Skeletal muscle satellite cell (primary cell): ENCODE results near the gene HDGFL3. TPM values are rescaled to one million over a fixed set of nuclear protein-coding genes. Genes with fewer than 3 reads are reported as not detected.
"Not testable (repeated sequence)": the region's sequence is repeated elsewhere in the genome, so short reads cannot be mapped to it uniquely, and the experiment has no call there.

Experiments
- H3K27me3 ChIP-seq: 2 replicates; pipeline ENCODE4 v1.7.0; 2013; ENCODE audit warnings: low read length; ENCODE audit not compliant: control insufficient read depth, insufficient read depth
- H3K36me3 ChIP-seq: 2 replicates; pipeline ENCODE4 v1.7.0; 2013; ENCODE audit warnings: mild to moderate bottlenecking, control low read depth, low read length; ENCODE audit not compliant: insufficient read depth
- H3K4me1 ChIP-seq: 2 replicates; pipeline ENCODE4 v1.7.0; 2013; ENCODE audit warnings: low read length; ENCODE audit not compliant: control insufficient read depth, insufficient read depth
- H3K4me2 ChIP-seq: 2 replicates; pipeline ENCODE4 v1.7.0; 2013; ENCODE audit warnings: mild to moderate bottlenecking, low read length
- H3K4me3 ChIP-seq: 2 replicates; pipeline ENCODE4 v1.7.0; 2013; ENCODE audit warnings: low read length
- H3K9ac ChIP-seq: 2 replicates; pipeline ENCODE4 v1.7.0; 2013; ENCODE audit warnings: mild to moderate bottlenecking, low read depth, low read length, moderate library complexity
- H3K9me3 ChIP-seq: replicated peaks from 2 replicates; pipeline ENCODE4 v1.7.0; 2013; ENCODE audit warnings: mild to moderate bottlenecking, control low read depth, low read length
- total RNA-seq: library from RNA; depleted of rRNA; stranded (reverse); fragments of >200 nt; gene quantifications from 2 replicates; pipeline ENCODE4 v1.2.3, GENCODE V29; 2012; rRNA removed

Gene HDGFL3
- 16.4 and 30.2 TPM in 2 replicates for total RNA-seq

DNA sequence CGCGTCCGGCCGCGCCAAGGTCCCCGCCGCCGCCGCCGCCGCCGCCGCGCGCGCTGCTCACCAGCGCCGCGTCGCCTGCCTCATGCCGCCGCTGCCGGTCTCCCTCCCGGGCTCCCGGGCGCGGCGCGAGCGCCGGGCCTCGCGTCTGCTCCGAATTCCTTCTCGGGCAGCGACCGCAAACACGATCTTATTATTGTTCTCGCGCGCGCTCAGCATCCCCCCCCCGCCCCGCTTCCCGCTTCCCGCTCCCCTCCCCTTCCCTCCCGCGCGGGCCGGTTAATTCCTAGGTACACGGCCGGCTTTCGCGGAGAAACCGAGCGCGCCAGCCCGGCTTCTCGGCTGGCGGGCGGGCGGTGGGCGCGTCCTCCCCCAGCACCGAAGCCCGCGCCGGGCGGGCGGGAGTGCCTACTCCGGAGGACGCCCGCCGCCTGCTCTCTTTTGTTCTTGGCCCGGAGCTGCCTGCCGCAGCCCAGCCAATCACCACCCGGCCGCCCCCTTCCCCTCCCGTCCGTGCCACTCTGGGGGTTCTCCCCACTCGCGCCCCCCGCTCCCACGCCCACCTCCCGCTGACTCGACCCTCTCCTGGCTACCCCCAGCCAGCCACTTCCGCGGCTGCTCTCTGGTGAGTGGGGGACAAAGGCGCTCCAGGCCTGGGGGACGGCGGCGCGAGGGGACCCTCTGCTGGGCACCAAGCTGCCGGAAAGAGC is at the start of gene HDGFL3:
TSS of gene HDGFL3 (minus strand) at position 164 of the 707 bp plus-strand sequence. CDS start 409 bp downstream, outside the sequence.
- H3K4me1 ChIP-seq = peaks cover 12% of the 10 kb centered on the region
- no peaks in the 10 kb centered on the region for H3K9me3 ChIP-seq
- H3K4me3 ChIP-seq = peak within 1 kb of the TSS; percentile 75
- no peaks in the 10 kb centered on the region for H3K27me3 ChIP-seq
- no peaks in the 10 kb centered on the region for H3K36me3 ChIP-seq
- H3K9ac ChIP-seq = peak within 1 kb of the TSS; percentile 91
- peak within 1 kb of the TSS; percentile 88 for H3K4me2 ChIP-seq

DNA sequence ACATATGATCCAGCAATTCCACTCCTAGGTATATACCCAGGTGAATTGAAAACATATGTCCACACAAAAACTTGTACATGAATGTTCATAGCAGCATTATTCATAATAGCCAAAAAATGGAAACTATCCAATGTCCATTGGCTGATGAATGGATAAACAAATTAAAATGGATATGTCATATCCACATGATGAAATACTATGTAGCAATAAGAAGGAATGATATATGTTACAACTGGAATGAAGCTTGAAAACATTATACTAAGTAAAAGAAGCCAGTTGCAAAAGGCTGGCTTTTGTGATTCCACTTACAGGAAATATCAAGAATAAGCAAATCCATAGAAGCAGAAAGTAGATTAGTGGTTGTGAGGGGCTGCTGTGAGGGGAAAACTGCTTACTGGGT is 43.2 kb upstream of the HDGFL3 start:
- peaks cover 11% of the 10 kb centered on the region for H3K27me3 ChIP-seq
- H3K4me3 ChIP-seq = no peak overlapping the region
- no peak overlapping the region for H3K9ac ChIP-seq
- peaks cover 9% of the 10 kb centered on the region for H3K36me3 ChIP-seq
- no peaks in the 10 kb centered on the region for H3K9me3 ChIP-seq
- peak overlapping the region; percentile 31 for H3K4me2 ChIP-seq
- peaks cover 3% of the 10 kb centered on the region for H3K4me1 ChIP-seq

DNA sequence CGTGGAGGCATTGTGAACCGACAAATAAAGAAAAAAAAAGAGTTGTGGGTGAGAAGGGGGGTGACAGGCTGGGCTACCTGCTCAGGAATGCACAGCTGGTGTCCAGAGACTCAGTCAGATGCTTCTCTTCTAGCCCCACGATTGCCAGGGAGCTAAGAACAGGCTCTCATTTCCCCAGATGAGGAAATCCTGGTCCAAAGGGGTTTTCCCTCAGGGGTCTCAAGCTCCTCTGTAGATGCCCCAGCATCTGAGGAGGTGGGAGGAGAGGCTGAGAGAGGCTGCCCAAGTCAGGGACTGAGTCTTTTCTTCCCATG is 41.4 kb upstream of the HDGFL3 start:
- H3K4me1 ChIP-seq = peaks cover 3% of the 10 kb centered on the region
- peaks cover 13% of the 10 kb centered on the region for H3K27me3 ChIP-seq
- no peaks in the 10 kb centered on the region for H3K36me3 ChIP-seq
- H3K4me2 ChIP-seq = no peak overlapping the region
- no peaks in the 10 kb centered on the region for H3K9me3 ChIP-seq
- H3K4me3 ChIP-seq = no peak overlapping the region
- no peak overlapping the region for H3K9ac ChIP-seq

DNA sequence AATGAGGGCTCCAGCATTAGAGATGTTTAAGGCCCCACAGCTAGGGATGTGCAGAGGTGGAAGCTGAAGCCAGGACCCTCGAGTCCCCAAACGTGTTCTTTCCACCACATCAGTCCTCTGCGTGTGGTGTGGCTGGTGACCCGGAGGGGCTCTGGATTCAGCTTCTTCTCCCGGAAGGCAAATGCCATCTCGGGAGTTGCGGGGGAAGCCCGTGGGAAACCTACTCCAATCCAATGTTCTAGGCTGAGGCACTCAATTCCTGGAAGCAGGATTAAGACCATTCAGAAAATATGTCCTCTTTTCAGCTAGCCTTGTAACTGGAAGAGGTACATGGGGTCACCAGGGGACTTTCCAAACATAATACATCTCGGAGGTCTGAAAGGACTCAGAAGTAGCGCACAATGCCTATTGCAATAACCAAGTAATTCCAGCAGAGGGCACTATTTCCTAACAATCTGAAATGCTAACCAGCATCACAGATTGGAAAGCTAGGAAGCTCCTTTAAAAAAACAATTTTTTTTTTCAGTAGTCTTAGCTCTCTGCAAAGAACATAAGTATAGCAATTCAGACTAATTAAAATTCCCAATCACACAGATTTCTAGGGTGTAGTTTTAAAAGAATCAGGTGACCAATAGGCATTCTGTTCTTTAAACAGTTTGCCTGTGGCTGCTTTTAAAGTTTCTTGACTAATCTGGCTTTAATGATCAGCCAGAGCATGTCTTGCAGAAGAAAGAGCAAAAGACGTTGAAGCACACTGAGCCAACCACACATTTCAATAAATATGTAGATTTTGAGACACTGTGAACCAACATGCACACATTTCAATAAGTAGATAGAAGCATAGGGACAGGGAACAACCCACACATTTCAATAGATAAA is 40.8 kb upstream of the HDGFL3 start:
- no peaks in the 10 kb centered on the region for H3K9me3 ChIP-seq
- no peak overlapping the region for H3K9ac ChIP-seq
- peak overlapping the region; percentile 26 for H3K4me2 ChIP-seq
- no peaks in the 10 kb centered on the region for H3K36me3 ChIP-seq
- H3K4me3 ChIP-seq = no peak overlapping the region
- H3K27me3 ChIP-seq = peaks cover 19% of the 10 kb centered on the region
- peaks cover 3% of the 10 kb centered on the region for H3K4me1 ChIP-seq

DNA sequence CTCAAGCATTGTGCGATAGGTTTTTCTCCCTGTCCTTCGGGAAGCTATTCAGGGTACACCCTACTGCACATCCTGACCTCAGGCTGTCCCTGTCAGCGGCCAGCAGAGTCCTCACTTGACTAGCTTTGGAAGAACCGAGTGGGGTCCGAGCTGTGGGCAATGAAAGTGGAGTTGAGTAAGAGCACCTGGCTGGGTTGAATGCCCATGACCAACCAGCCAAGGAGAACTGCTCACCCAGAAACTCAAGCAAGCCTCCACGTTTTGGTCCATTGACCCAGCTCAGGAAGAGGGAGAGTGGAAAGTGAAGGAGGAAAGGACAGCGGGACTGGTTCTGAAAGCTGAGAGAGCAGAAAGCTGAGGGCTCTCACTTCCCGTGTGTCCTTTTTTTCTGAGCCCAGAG is 36.0 kb upstream of the HDGFL3 start:
- Histone ChIP-seq H3K4me3 (no peak overlapping the region), H3K9ac (no peak overlapping the region), H3K27me3 (peaks cover 19% of the 10 kb centered on the region), H3K4me1 (no peaks in the 10 kb centered on the region), H3K4me2 (no peak overlapping the region), H3K9me3 (no peaks in the 10 kb centered on the region), H3K36me3 (no peaks in the 10 kb centered on the region)

DNA sequence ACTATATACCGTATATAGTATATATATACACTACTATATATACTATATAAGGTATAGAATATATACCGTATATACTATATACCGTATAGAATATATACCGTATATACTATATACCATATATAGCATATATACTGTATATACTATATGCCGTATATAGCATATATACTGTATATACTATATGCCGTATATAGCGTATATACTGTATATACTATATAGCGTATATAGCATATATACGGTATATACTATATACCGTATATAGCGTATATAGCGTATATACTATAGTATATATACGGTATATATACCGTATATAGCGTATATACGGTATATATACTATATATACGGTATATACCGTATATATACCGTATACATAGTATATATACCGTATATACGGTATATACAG is 22.6 kb upstream of the HDGFL3 start:
- Histone ChIP-seq H3K4me3 (no peak overlapping the region), H3K4me1 (no peaks in the 10 kb centered on the region), H3K27me3 (no peaks in the 10 kb centered on the region), H3K36me3 (no peaks in the 10 kb centered on the region), H3K4me2 (no peak overlapping the region), H3K9me3 (no peaks in the 10 kb centered on the region), H3K9ac (no peak overlapping the region)

DNA sequence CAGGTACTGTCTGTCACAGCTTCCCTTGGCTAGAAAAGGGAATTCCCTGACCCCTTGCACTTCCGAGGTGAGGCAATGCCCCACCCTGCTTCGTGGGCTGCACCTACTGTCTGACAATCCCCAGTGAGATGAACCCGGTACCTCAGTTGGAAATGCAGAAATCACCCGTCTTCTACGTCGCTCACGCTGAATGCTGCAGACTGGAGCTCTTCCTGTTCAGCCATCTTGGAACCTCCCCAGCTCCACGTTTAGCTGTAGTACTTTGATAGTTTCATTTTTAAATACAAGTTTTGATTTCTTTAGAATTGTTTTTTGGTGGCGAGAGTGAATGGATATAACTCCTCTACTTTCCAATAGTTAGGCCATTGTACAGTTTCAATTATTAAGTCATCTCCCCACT is 17.8 kb upstream of the HDGFL3 start:
- Histone ChIP-seq H3K4me1 (no peaks in the 10 kb centered on the region), H3K4me2 (no peak overlapping the region), H3K4me3 (no peak overlapping the region), H3K27me3 (no peaks in the 10 kb centered on the region), H3K9ac (no peak overlapping the region), H3K9me3 (no peaks in the 10 kb centered on the region), H3K36me3 (no peaks in the 10 kb centered on the region)

DNA sequence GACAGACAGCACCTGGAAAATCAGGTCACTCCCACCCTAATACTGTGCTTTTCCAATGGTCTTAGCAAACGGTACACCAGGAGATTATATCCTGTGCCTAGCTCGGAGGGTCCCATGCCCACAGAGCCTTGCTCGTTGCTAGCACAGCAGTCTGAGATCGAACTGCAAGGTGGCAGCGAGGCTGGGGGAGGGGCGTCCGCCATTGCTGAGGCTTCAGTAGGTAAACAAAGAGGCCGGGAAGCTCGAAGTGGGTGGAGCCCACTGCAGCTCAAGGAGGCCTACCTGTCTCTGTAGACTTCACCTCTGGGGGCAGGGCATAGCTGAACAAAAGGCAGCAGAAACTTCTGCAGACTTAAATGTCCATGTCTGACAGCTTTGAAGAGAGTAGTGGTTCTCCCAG is 14.2 kb upstream of the HDGFL3 start:
- not testable (repeated sequence) for H3K4me1 ChIP-seq

DNA sequence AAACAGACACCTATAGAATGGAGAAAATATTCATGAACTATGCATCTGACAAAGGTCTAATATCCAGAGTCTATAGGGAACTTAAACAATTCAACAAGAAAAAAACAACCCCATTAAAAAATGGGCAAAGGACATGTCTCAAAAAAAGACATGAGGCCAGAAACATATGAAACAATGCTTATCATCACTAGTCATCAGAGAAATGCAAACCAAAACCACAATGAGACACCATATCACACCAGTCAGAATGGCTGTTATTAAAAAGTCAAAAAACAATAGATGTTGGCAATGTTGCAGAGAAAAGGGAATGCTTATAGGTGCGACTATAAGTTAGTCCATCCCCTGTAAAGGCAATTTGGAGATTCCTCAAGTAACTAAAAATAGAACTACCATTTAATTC is 11.4 kb upstream of the HDGFL3 start:
- no peaks in the 10 kb centered on the region for H3K36me3 ChIP-seq
- H3K4me3 ChIP-seq = no peak overlapping the region
- H3K9ac ChIP-seq = no peak overlapping the region
- no peak overlapping the region for H3K4me2 ChIP-seq
- no peaks in the 10 kb centered on the region for H3K27me3 ChIP-seq
- H3K9me3 ChIP-seq = no peaks in the 10 kb centered on the region
- no peaks in the 10 kb centered on the region for H3K4me1 ChIP-seq

More for the DNA sequence above, 14.2 kb upstream of the HDGFL3 start:
- not testable (repeated sequence) for H3K9me3 ChIP-seq, H3K9ac ChIP-seq, H3K4me3 ChIP-seq, H3K4me2 ChIP-seq, H3K36me3 ChIP-seq, H3K27me3 ChIP-seq

DNA sequence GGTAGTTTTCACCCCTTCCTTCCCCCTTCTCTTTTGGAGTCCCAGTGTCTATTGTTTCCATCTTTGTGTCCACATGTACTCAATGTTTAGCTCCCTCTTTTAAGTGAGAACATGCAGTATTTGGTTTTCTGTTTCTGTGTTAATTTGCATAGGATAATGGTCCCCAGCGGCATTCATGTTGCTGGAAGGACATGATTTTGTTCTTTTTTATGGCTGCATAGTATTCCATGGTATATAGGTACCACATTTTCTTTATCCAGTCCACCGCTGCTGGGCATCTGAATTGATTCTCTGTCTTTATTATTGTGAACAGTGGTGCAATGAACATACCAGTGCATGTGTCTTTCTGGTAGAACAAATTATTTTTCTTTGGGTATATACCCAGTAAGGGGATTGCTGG is 7.7 kb upstream of the HDGFL3 start:
- no peak overlapping the region for H3K4me3 ChIP-seq
- H3K36me3 ChIP-seq = no peaks in the 10 kb centered on the region
- H3K4me1 ChIP-seq = no peaks in the 10 kb centered on the region
- H3K9me3 ChIP-seq = no peaks in the 10 kb centered on the region
- H3K27me3 ChIP-seq = no peaks in the 10 kb centered on the region
- H3K4me2 ChIP-seq = no peak overlapping the region
- no peak overlapping the region for H3K9ac ChIP-seq

DNA sequence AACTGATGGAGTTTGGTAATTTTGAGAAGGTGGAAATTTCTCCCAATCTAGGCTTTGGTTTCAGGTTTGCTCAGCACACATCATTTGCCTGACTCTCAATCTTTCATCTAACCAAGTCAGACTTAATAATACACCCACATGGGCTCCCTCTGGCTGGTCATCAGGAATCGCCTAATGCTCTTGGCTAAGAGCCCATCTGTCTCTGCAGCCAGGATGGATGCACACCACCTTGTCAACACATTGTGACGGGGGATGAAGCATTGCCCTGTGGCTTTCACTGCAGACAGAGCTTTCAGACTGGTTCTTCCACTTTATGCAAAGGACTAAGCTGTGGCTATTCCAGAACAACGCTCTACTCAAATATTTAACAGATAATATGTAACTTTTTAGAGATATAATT is 3.0 kb upstream of the HDGFL3 start:
- Histone ChIP-seq H3K27me3 (no peaks in the 10 kb centered on the region), H3K9ac (no peak overlapping the region)

DNA sequence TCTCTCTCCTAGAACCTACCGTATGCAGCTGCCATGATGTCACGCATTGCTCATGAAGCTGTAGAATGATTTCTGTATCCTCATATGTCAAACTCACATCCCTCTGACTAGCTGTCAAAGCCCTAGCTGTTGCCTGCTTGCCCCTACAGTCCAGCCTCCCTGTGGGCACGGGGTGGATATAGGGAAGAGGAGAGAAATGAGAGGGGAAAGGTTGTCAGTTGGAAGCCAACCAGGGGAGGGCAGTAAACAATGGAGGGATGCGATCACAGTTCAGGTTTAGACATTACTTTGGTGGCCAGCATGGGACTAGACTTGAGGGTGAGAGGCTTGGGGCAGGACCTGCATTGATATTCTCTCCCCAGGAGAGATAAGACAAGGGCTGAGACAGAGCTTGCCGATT is 1.7 kb upstream of the HDGFL3 start:
- Histone ChIP-seq H3K9ac (no peak overlapping the region), H3K4me2 (no peak overlapping the region), H3K9me3 (no peaks in the 10 kb centered on the region), H3K27me3 (no peaks in the 10 kb centered on the region), H3K4me1 (peaks cover 12% of the 10 kb centered on the region), H3K36me3 (no peaks in the 10 kb centered on the region), H3K4me3 (no peak overlapping the region)

More for the DNA sequence above, 3.0 kb upstream of the HDGFL3 start:
- no peak overlapping the region for H3K4me2 ChIP-seq
- no peaks in the 10 kb centered on the region for H3K9me3 ChIP-seq
- H3K4me1 ChIP-seq = peaks cover 1% of the 10 kb centered on the region
- no peaks in the 10 kb centered on the region for H3K36me3 ChIP-seq
- no peak overlapping the region for H3K4me3 ChIP-seq
